A549 treated with Mapracorat at 1 μM for 4 hours (cell line): ENCODE results near the gene WDR31. TPM values are rescaled to one million over a fixed set of nuclear protein-coding genes. Genes with fewer than 3 reads are reported as not detected.

ENCODE experiments used
- total RNA-seq: library from RNA; stranded (reverse); fragments of 200-300 nt; extraction: Qiagen RNA extraction; gene quantifications from 5 replicates; pipeline ENCODE4 v1.2.3, GENCODE V29; 2022

WDR31 gene
- 1.0 to 1.4 TPM (median 1.1 TPM) in 5 replicates for total RNA-seq

DNA sequence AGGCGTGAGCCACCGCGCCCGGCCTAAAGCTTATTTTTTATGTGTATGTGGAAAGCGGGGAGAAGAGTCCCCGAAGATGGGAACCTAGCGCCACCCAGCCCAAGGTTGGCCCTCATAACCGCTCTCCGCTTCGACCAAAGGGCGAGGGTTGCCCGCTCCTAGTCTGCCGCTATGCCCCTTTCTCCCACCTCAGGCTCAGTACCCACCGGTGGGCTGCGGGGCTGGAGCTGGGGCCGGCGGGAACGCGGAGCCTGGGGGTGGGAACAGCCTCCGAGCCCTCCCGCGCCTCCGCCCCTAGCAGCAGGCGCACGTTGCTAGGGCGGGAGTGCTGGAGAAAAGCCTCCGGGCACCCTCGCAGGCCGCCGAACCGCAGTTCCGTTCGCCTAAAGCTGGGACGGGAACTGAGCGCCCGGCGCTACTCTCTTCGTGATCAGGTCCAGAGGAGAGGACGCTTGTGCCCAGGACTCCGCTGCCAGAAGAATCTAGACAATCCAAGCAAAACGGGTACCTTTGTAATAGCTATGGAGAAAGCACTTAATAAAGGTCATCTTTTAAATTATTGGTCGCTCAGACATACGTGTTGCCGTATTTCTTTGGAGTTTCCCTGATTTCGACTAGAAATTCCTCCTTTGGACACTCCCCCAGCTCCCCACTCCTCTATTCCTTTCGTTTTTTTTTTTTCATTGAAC lies at the start of gene WDR31:
TSS of gene WDR31 (minus strand) at position 265 of the 689 bp plus-strand sequence. CDS start 8,253 bp downstream, outside the sequence.

GRCh38 chr9:113376634-113377567 lies 36.8 kb upstream of the WDR31 start, which contains the start of gene HDHD3:
TSS of gene HDHD3 (minus strand) at chr9:113376986. CDS start at chr9:113374354, 2,632 bp downstream.

DNA sequence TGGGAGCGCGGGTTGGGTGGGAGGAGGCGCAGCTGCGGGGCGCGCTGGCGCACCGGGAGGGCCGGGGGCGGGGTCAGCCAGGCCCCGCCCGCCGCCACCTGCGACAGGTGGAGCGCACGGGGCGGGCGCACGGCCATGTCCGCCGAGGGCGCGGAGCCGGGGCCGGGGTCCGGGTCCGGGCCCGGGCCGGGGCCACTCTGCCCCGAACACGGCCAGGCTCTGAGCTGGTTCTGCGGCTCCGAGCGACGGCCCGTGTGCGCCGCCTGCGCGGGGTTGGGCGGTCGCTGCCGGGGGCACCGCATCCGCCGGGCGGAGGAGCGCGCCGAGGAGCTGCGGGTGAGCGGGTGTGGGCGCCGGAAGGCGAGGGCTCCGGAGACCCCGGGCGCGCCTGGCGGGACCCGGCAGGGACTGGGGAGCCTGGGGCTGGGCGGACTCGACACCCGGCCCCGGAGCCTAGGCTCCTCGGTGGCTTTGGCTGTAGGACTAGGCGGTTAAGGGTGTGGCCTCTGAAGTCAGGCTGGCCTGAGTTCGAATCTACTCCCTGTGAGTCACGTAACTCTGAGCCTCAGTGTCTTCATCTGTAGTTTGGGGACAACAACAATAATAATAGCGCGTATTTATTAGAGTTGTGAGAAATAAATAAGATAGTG lies 9.5 kb upstream of the WDR31 start, which contains the start of gene BSPRY:
TSS of gene BSPRY (plus strand) at position 97 of the 650 bp plus-strand sequence. CDS start at position 136, 39 bp downstream.

DNA sequence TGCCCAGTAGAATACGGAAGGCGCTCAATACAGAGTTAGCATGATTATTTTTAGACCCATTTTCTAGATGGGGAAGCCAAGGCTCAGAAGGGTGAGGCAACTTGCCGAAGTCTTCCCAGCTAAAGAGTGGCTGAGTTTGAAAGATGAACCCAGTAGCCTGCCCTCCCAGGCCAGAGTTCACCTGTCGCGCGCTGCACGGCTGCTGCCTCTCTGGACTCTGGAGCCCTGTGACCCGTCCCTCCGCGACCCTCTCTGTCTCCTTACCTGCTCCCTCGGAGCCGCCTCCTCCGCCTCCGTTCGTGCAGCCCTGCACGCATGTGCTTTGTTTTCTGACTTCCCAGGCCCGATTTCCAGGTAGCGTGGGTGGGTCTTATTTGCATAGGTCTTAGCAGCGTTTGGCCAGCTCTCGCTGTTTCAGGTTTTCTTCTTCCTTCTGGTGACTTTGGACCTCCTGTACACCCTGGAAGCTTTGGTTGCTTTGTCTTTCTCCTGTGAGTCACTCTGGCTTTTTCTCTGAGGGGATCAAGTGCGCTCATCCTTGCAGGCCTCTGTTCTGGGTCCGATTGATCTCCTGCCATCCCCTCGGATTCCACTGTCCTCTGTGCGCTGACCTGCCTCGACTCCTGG lies 37.2 kb downstream of the WDR31 start, which contains the start of gene RNF183:
TSS of gene RNF183 (minus strand) at position 585 of the 627 bp plus-strand sequence. CDS start 5,192 bp downstream, outside the sequence.

DNA sequence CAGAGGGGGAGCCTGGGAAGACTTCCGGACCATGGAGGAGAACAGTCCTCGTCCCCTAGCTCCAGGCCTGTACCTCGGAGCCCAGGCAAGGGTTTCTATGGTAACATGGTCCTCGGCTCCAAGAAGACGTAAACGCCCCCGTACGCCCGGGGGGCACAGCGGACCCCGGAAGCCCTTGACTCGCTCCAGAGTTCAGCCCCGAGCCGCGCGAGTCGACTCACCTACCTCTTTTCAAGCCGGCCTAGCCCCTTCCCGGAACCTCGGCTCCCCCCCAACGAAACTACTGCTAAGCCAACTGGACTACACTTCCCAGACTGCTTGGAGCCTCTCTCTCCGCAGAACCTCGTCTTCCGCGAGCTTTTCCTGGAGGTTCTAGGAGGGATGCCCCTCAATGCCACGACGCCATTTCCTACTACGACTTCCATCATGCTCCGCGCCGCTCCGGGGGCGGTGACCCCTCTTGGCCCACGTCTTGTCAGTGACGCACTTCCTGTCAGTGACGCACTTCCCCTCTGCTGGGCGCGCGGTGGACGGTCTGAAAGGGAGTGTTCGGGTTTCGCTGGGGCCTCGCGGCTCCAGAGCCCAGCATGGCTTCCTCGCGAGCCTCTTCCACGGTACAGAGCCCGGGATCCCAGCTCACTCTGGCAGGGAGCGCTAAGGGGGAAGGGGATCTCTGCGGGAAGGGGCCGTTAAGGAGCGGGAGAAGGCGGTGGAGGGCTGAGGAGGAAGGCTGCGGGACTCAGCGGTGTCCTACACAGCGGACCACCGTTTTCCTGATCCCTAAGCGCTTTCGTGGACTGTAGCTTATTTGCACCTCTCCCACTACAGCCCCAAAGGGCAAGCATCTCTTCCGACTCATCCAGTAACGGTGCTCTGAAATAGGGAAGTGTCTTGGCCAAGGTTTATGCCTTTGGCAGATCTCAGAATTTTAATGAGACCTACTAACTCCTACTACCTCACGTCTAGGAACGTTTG lies 64.6 kb downstream of the WDR31 start, which contains the start of the genes CDC26 and PRPF4:
TSS of gene CDC26 (minus strand) at position 416 of the 975 bp plus-strand sequence. CDS start 3,065 bp downstream, outside the sequence.
TSS of gene PRPF4 (plus strand) at position 502 of the 975 bp plus-strand sequence. CDS start at position 588, 86 bp downstream.

Other genes with a start within 250 kb of the WDR31 start
- 7.0 to 8.9 TPM (median 8.1 TPM) in 5 replicates for gene SLC31A2, start 189.3 kb downstream of the WDR31 start, total RNA-seq
- gene FKBP15, start 119.0 kb downstream of the WDR31 start, total RNA-seq = 15.6 to 17.7 TPM (median 16.4 TPM) in 5 replicates
- 18.6 to 21.1 TPM (median 19.8 TPM) in 5 replicates for gene SLC31A1, start 118.7 kb downstream of the WDR31 start, total RNA-seq
- 41.8 to 59.3 TPM (median 45.5 TPM) in 5 replicates for gene CDC26, start 64.7 kb downstream of the WDR31 start, total RNA-seq
- gene PRPF4, start 64.6 kb downstream of the WDR31 start, total RNA-seq = 52.7 to 56.0 TPM (median 54.4 TPM) in 5 replicates
- 0.08 TPM in 1 of 5 replicates, not detected in the others for gene RNF183, start 36.9 kb downstream of the WDR31 start, total RNA-seq
- 0.15 TPM in 1 of 5 replicates, not detected in the others for gene BSPRY, start 9.3 kb upstream of the WDR31 start, total RNA-seq
- 18.5 to 26.2 TPM (median 22.2 TPM) in 5 replicates for gene HDHD3, start 36.7 kb upstream of the WDR31 start, total RNA-seq
- gene ALAD, start 61.0 kb upstream of the WDR31 start, total RNA-seq = 13.2 to 16.3 TPM (median 15.3 TPM) in 5 replicates
- gene POLE3, start 70.4 kb upstream of the WDR31 start, total RNA-seq = 99.2 to 118 TPM (median 108 TPM) in 5 replicates
- 0.45 to 0.73 TPM (median 0.57 TPM) in 5 replicates for gene C9orf43, start 70.5 kb upstream of the WDR31 start, total RNA-seq
- 18.8 to 25.8 TPM (median 19.9 TPM) in 5 replicates for gene RGS3, start 123.5 kb upstream of the WDR31 start, total RNA-seq